SU-DHL-6 (cell line): ENCODE measurements around the gene COPS2.
A peak's percentile ranks its signal among the peaks of the same experiment; 100 is the strongest.

Source experiments
- H2AFZ ChIP-seq: fragments of 200-600 bp; sonication (generic); 2 replicates; pipeline ENCODE4 v1.6.1; 2014; ENCODE audit warnings: low read depth, mild to moderate bottlenecking, moderate library complexity, mixed read lengths, antibody characterized with exemption, low read length; ENCODE audit not compliant: severe bottlenecking
- H3F3A ChIP-seq: fragments of 200-600 bp; shearing (Covaris generic); 2 replicates; pipeline ENCODE4 v1.6.0; 2016; ENCODE audit warnings: antibody characterized with exemption, mild to moderate bottlenecking; ENCODE audit not compliant: insufficient read depth
- H3K27ac ChIP-seq: fragments of 200-600 bp; sonication (generic); 2 replicates; pipeline ENCODE4 v1.5.1; 2016; ENCODE audit warnings: low read depth, mild to moderate bottlenecking, low read length, moderate library complexity, mixed read lengths
- H3K27me3 ChIP-seq: fragments of 200-600 bp; sonication (generic), shearing (Covaris generic); 2 replicates; pipeline ENCODE4 v1.6.0; 2014; ENCODE audit warnings: mild to moderate bottlenecking, low read length
- H3K36me3 ChIP-seq: fragments of 200-600 bp; sonication (generic); 2 replicates; pipeline ENCODE4 v1.6.1; 2014; ENCODE audit warnings: mild to moderate bottlenecking, low read length, mixed read lengths
- H3K4me2 ChIP-seq: fragments of 300-600, 200-600 bp; shearing (Covaris generic), sonication (generic); 2 replicates; pipeline ENCODE4 v1.6.0; 2014; ENCODE audit warnings: low read length, low read depth, mild to moderate bottlenecking; ENCODE audit not compliant: poor library complexity, severe bottlenecking
- H3K4me3 ChIP-seq: fragments of 200-600 bp; sonication (generic); 2 replicates; pipeline ENCODE4 v1.5.1; 2014; ENCODE audit warnings: antibody characterized with exemption, low read length, mild to moderate bottlenecking, mixed read lengths; ENCODE audit not compliant: insufficient read depth, poor library complexity, severe bottlenecking
- H3K79me2 ChIP-seq: fragments of 200-600 bp; sonication (generic); 2 replicates; pipeline ENCODE4 v1.6.1; 2014; ENCODE audit warnings: mild to moderate bottlenecking, low read length, moderate library complexity; ENCODE audit not compliant: insufficient read depth
- H3K9ac ChIP-seq: fragments of 200-600 bp; sonication (generic); 2 replicates; pipeline ENCODE4 v1.7.0; 2014; ENCODE audit warnings: mild to moderate bottlenecking, low read length
- H3K9me2 ChIP-seq: fragments of 200-600 bp; sonication (generic); replicated peaks from 2 replicates; pipeline ENCODE4 v1.6.1; 2014; ENCODE audit warnings: low read length; ENCODE audit not compliant: insufficient read depth
- H3K9me3 ChIP-seq: fragments of 200-600 bp; sonication (generic); 2 replicates; pipeline ENCODE4 v1.6.1; 2014; ENCODE audit warnings: low read length, mixed read lengths; ENCODE audit not compliant: insufficient read depth
- H4K20me1 ChIP-seq: fragments of 200-600 bp; sonication (generic); 2 replicates; pipeline ENCODE4 v1.6.1; 2014; ENCODE audit warnings: low read depth, mild to moderate bottlenecking, antibody characterized with exemption, low read length, moderate library complexity, mixed read lengths
- CTCF ChIP-seq: fragments of 200-600 bp; sonication (generic); IDR thresholded peaks from one replicate; pipeline ENCODE4 v1.5.1; 2017; ENCODE audit warnings: antibody characterized with exemption, mild to moderate bottlenecking, low read length, moderate library complexity; ENCODE audit not compliant: insufficient read depth, poor library complexity, severe bottlenecking
- EZH2phosphoT487 ChIP-seq: fragments of 200-600 bp; sonication (generic), shearing (Covaris generic); conservative IDR thresholded peaks from 2 replicates; pipeline ENCODE4 v1.6.1; 2018; ENCODE audit warnings: mild to moderate bottlenecking, antibody characterized with exemption, low read length, moderate library complexity, mixed read lengths

Gene COPS2

GRCh38 chr15:49155834-49156627 lies 632 bp upstream of the COPS2 start:
- Histone ChIP-seq H3K9me3 (no peaks in the 10 kb centered on the region), H3K9me2 (no peaks in the 10 kb centered on the region), H3K79me2 (peaks cover 51% of the 10 kb centered on the region), H4K20me1 (peaks cover 16% of the 10 kb centered on the region), H3K27me3 (no peaks in the 10 kb centered on the region), H3K4me2 (peak overlapping the region; percentile 74), H3F3A (no peaks in the 10 kb centered on the region; the same call in 1 of the 2 replicates), H3K4me3 (peak overlapping the region; percentile 63), H3K9ac (peak overlapping the region; percentile 88), H3K36me3 (no peaks in the 10 kb centered on the region), H2AFZ (peak overlapping the region; percentile 58), H3K27ac (no peak overlapping the region)
- no peak for TF ChIP-seq EZH2phosphoT487
- TF ChIP-seq CTCF: no peak

GRCh38 chr15:49154799-49155109 lies 645 bp downstream of the COPS2 start:
- H3K27me3 ChIP-seq: no peaks in the 10 kb centered on the region
- H3F3A ChIP-seq: no peaks in the 10 kb centered on the region; the same call in 1 of the 2 replicates
- H3K79me2 ChIP-seq: peaks cover 62% of the 10 kb centered on the region
- TF ChIP-seq CTCF: no peak
- no peak for TF ChIP-seq EZH2phosphoT487
- no peaks in the 10 kb centered on the region for H3K36me3 ChIP-seq
- H3K27ac ChIP-seq: peak overlapping the region; percentile 38
- H3K9me3 ChIP-seq: no peaks in the 10 kb centered on the region
- H3K4me2 ChIP-seq: peak overlapping the region; percentile 95
- H4K20me1 ChIP-seq: peaks cover 16% of the 10 kb centered on the region
- peak overlapping the region; percentile 86 for H2AFZ ChIP-seq
- peak overlapping the region; percentile 63 for H3K4me3 ChIP-seq
- H3K9me2 ChIP-seq: no peaks in the 10 kb centered on the region
- H3K9ac ChIP-seq: peak overlapping the region; percentile 88

- Histone ChIP-seq H3K79me2 (peaks cover 66% of the 10 kb centered on the region), H3K36me3 (no peaks in the 10 kb centered on the region), H3K9me3 (no peaks in the 10 kb centered on the region), H3F3A (peaks cover under 1% of the 10 kb centered on the region; the same call in 1 of the 2 replicates), H3K4me3 (peak overlapping the region; percentile 63), H3K9ac (peak overlapping the region; percentile 88), H3K4me2 (peak overlapping the region; percentile 95), H2AFZ (no peak overlapping the region), H3K9me2 (no peaks in the 10 kb centered on the region), H4K20me1 (peaks cover 20% of the 10 kb centered on the region), H3K27me3 (no peaks in the 10 kb centered on the region), H3K27ac (peak overlapping the region; percentile 38; the same call in 1 of the 2 replicates)
- no peak for TF ChIP-seq EZH2phosphoT487
- no peak for TF ChIP-seq CTCF
These were observed 1.0 kb downstream of the COPS2 start for GRCh38 chr15:49154359-49154758.
